ENCODE results near the gene PLXND1. TPM values are rescaled to one million over a fixed set of nuclear protein-coding genes. Genes with fewer than 3 reads are reported as not detected.

Gene PLXND1
- total RNA-seq, 1 experiment from 2014 or later: 26.3 TPM

GRCh38 chr3:129553719-129554118 is 52.8 kb downstream of the PLXND1 start:
- Mint-ChIP-seq H3K27me3 (ENCODE audit: insufficient read depth, unreplicated experiment) (peaks cover 3% of the 10 kb centered on the region), H3K9me3 (ENCODE audit: unreplicated experiment) (no peaks in the 10 kb centered on the region), H3K27ac (ENCODE audit: unreplicated experiment) (no peak overlapping the region), H3K4me3 (ENCODE audit: unreplicated experiment) (no peak overlapping the region), H3K36me3 (ENCODE audit: insufficient read depth, unreplicated experiment) (no peaks in the 10 kb centered on the region), H3K4me1 (ENCODE audit: low read depth, unreplicated experiment) (no peaks in the 10 kb centered on the region)
- H3K36me3 ChIP-seq (ENCODE audit: control insufficient read depth, insufficient read depth, low read length): no peaks in the 10 kb centered on the region
- no peaks in the 10 kb centered on the region for H3K27me3 ChIP-seq (replicated peaks; ENCODE audit: control insufficient read depth, insufficient read depth, low read length)
- POLR2A ChIA-PET: no interaction called here
- DNase-seq: no peak
- CTCF ChIA-PET: no interaction called here
- H3K4me1 ChIP-seq: no peaks in the 10 kb centered on the region
- TF ChIP-seq, protein P1, sequence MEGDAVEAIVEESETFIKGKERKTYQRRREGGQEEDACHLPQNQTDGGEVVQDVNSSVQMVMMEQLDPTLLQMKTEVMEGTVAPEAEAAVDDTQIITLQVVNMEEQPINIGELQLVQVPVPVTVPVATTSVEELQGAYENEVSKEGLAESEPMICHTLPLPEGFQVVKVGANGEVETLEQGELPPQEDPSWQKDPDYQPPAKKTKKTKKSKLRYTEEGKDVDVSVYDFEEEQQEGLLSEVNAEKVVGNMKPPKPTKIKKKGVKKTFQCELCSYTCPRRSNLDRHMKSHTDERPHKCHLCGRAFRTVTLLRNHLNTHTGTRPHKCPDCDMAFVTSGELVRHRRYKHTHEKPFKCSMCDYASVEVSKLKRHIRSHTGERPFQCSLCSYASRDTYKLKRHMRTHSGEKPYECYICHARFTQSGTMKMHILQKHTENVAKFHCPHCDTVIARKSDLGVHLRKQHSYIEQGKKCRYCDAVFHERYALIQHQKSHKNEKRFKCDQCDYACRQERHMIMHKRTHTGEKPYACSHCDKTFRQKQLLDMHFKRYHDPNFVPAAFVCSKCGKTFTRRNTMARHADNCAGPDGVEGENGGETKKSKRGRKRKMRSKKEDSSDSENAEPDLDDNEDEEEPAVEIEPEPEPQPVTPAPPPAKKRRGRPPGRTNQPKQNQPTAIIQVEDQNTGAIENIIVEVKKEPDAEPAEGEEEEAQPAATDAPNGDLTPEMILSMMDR (IDR thresholded peaks at IDR 0.05; ENCODE audit: insufficient read depth in 1 of 2, low read depth in 1 of 2, low read length in 1 of 2, severe bottlenecking in 1 of 2, unreplicated experiment in 1 of 2): no peak
- BruUV-seq (replicated peaks): no TSS peak
- intact Hi-C loops (cut with micrococcal nuclease; ENCODE audit: unreplicated experiment): no loop called here
- H3K4me3 ChIP-seq (ENCODE audit: low read depth, low read length): no peak overlapping the region
- H3K9me3 ChIP-seq: no peaks in the 10 kb centered on the region

GRCh38 chr3:129553171-129553570 is 53.3 kb downstream of the PLXND1 start:
- ChIA-PET POLR2A (no interaction called here), CTCF (no interaction called here)
- Histone ChIP-seq H3K36me3 (ENCODE audit: control insufficient read depth, insufficient read depth, low read length) (no peaks in the 10 kb centered on the region), H3K4me1 (no peaks in the 10 kb centered on the region), H3K27me3 (replicated peaks; ENCODE audit: control insufficient read depth, insufficient read depth, low read length) (no peaks in the 10 kb centered on the region), H3K9me3 (no peaks in the 10 kb centered on the region), H3K4me3 (ENCODE audit: low read depth, low read length) (no peak overlapping the region)
- intact Hi-C loops (cut with micrococcal nuclease; ENCODE audit: unreplicated experiment): no loop called here
- no peaks in the 10 kb centered on the region for H3K36me3 Mint-ChIP-seq (ENCODE audit: insufficient read depth, unreplicated experiment)
- no peaks in the 10 kb centered on the region for H3K9me3 Mint-ChIP-seq (ENCODE audit: unreplicated experiment)
- no peak for DNase-seq
- no peaks in the 10 kb centered on the region for H3K4me1 Mint-ChIP-seq (ENCODE audit: low read depth, unreplicated experiment)
- H3K27ac Mint-ChIP-seq (ENCODE audit: unreplicated experiment): no peak overlapping the region
- peaks cover 3% of the 10 kb centered on the region for H3K27me3 Mint-ChIP-seq (ENCODE audit: insufficient read depth, unreplicated experiment)
- BruUV-seq (replicated peaks): no TSS peak
- H3K4me3 Mint-ChIP-seq (ENCODE audit: unreplicated experiment): no peak overlapping the region
- TF ChIP-seq, protein P1 (IDR thresholded peaks at IDR 0.05; ENCODE audit: insufficient read depth in 1 of 2, low read depth in 1 of 2, low read length in 1 of 2, severe bottlenecking in 1 of 2, unreplicated experiment in 1 of 2): no peak

DNA sequence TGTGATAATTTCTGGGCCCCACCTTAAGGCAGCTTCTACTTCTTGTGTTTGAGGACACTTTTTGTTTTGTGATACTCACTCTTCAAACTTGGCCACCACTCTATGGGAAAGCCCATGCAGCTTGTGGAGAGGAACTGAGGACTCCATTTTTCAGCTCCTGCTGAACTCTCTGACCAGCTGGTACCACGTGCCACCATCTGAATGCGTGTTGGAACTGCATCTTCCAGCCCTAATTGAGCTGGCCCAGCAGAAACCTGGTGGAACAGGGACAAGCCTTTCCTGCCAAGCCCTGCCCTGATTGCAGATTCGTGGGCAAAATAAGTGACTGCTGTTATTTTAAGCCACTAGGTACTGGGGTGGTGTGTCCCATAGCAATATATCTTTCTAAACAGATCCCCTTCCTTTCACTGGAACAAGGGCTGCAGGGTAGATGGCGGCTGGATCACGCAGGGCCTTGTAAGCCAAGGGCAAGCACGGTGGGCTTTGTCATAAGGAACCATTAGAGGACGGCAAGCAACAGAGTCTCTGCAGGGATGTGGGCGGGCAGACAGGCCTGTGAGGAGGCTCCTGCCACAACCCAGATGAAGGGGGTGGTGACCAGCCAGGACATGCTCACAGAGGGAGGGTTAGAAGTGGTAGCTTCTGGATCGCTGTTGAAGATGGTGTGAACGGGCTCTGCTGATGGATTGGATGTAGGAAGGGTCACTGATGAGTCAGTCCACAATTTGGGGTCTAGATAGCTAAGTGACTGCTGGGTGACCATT is 54.0 kb downstream of the PLXND1 start:
- no peaks in the 10 kb centered on the region for H3K9me3 ChIP-seq
- H3K4me3 Mint-ChIP-seq (ENCODE audit: unreplicated experiment): no peak overlapping the region
- POLR2A ChIA-PET: no interaction called here
- no TSS peak for BruUV-seq (replicated peaks)
- peaks cover 3% of the 10 kb centered on the region for H3K27me3 Mint-ChIP-seq (ENCODE audit: insufficient read depth, unreplicated experiment)
- no peaks in the 10 kb centered on the region for H3K27me3 ChIP-seq (replicated peaks; ENCODE audit: control insufficient read depth, insufficient read depth, low read length)
- TF ChIP-seq, protein P1 (IDR thresholded peaks at IDR 0.05; ENCODE audit: insufficient read depth in 1 of 2, low read depth in 1 of 2, low read length in 1 of 2, severe bottlenecking in 1 of 2, unreplicated experiment in 1 of 2): no peak
- no peaks in the 10 kb centered on the region for H3K4me1 Mint-ChIP-seq (ENCODE audit: low read depth, unreplicated experiment)
- intact Hi-C loops (cut with micrococcal nuclease; ENCODE audit: unreplicated experiment): no loop called here
- H3K4me3 ChIP-seq (ENCODE audit: low read depth, low read length): no peak overlapping the region
- no peaks in the 10 kb centered on the region for H3K9me3 Mint-ChIP-seq (ENCODE audit: unreplicated experiment)
- H3K4me1 ChIP-seq: no peaks in the 10 kb centered on the region
- no peaks in the 10 kb centered on the region for H3K36me3 ChIP-seq (ENCODE audit: control insufficient read depth, insufficient read depth, low read length)
- H3K27ac Mint-ChIP-seq (ENCODE audit: unreplicated experiment): no peak overlapping the region
- CTCF ChIA-PET: interaction anchor here (1.2 kb wide), 1 partner anchor 62 kb away, joined by 13 read pairs; no protein-coding TSS in a partner anchor
- no peak for DNase-seq
- no peaks in the 10 kb centered on the region for H3K36me3 Mint-ChIP-seq (ENCODE audit: insufficient read depth, unreplicated experiment)

Measured in Caco-2 (cell line).